ENCODE measurements around the gene SPRR2G.
"Not testable (repeated sequence)": the region's sequence is repeated elsewhere in the genome, so short reads cannot be mapped to it uniquely, and the experiment has no call there.

SPRR2G gene

GRCh38 chr1:153113416-153113815 lies 37.3 kb downstream of the SPRR2G start, which contains the start of gene SPRR2F:
Gene SPRR2F (minus strand): TSS chr1:153113516. CDS start chr1:153112733, 783 bp downstream.
- no peak for DNase-seq (ENCODE audit: low spot score)

- DNase-seq (ENCODE audit: low spot score) = not testable (repeated sequence)
Measured at GRCh38 chr1:153112454-153112853, 38.2 kb downstream of the SPRR2G start.

- DNase-seq (ENCODE audit: low spot score) = no peak
Measured at GRCh38 chr1:153100245-153100644, 50.4 kb downstream of the SPRR2G start.

Measured in AG08395 (cell line).